ENCODE results near the gene KIF1A. TPM values are rescaled to one million over a fixed set of nuclear protein-coding genes. Genes with fewer than 3 reads are reported as not detected.

KIF1A gene
- total RNA-seq: not detected in 2 replicates

GRCh38 chr2:240819858-240820606 lies at the start of gene KIF1A:
Gene KIF1A (minus strand): TSS chr2:240820219. CDS start chr2:240797752, 22,467 bp downstream.

GRCh38 chr2:240868286-240869108 lies 48.5 kb upstream of the KIF1A start, which contains the start of gene AGXT:
Gene AGXT (plus strand): TSS chr2:240868824. CDS start chr2:240868866, 42 bp downstream.

GRCh38 chr2:240691631-240692420 lies 128.2 kb downstream of the KIF1A start, which contains the start of gene AQP12A:
Gene AQP12A (plus strand): TSS chr2:240691866. CDS start chr2:240691914, 48 bp downstream.

GRCh38 chr2:240682431-240683224 lies 137.4 kb downstream of the KIF1A start, which contains the start of gene AQP12B:
Gene AQP12B (minus strand): TSS chr2:240682885. CDS start chr2:240682837, 48 bp downstream.

Other genes starting within 250 kb of the KIF1A start
- 4.1 and 8.3 TPM in 2 replicates for gene CAPN10, start 233.5 kb downstream of the KIF1A start, total RNA-seq
- gene GPR35, start 194.7 kb downstream of the KIF1A start, total RNA-seq: not detected in 2 replicates
- not detected in 2 replicates for gene AQP12B, start 137.3 kb downstream of the KIF1A start, total RNA-seq
- gene AQP12A, start 128.4 kb downstream of the KIF1A start, total RNA-seq: not detected in 2 replicates
- gene AGXT, start 48.6 kb upstream of the KIF1A start, total RNA-seq: not detected in 2 replicates
- gene MAB21L4, start 75.9 kb upstream of the KIF1A start, total RNA-seq: not detected in 2 replicates
- 0.12 and 0.29 TPM in 2 replicates for gene CROCC2, start 86.1 kb upstream of the KIF1A start, total RNA-seq
- 176 and 211 TPM in 2 replicates for gene SNED1, start 178.4 kb upstream of the KIF1A start, total RNA-seq